Measurements from ENCODE around the gene CCDC88C. TPM values are rescaled to one million over a fixed set of nuclear protein-coding genes. Genes with fewer than 3 reads are reported as not detected.
"Not testable (repeated sequence)": the region's sequence is repeated elsewhere in the genome, so short reads cannot be mapped to it uniquely, and the experiment has no call there.

Gene CCDC88C
- total and polyA plus RNA-seq, 9 donors: 7.4 to 13.1 (median 12.1) TPM

DNA sequence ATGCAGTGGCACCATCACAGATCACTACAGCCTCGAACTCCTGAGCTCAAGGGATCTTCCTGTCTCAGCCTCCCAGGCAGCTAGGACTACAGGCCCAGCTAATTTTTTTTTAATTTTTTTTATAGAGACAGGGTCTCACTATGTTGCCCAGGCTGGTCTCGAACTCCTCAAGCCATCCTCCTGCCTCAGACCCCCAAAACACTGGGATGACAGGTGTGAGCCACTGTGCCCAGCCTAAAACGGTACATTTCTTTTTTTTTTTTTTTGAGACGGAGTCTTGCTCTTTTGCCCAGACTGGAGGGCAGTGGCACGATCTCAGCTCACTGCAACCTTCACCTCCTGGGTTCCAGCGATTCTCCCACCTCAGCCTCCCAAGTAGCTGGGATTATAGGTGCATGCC lies 8.4 kb downstream of the CCDC88C start:
- H3K27me3 ChIP-seq (ENCODE audit: control insufficient read depth, insufficient read depth, low read length); H3K27ac ChIP-seq (ENCODE audit: low read length); H3K36me3 ChIP-seq (ENCODE audit: control insufficient read depth, insufficient read depth, low read length); DNase-seq; H3K9me3 ChIP-seq (replicated peaks; ENCODE audit: control insufficient read depth, low read depth, low read length); H3K4me1 ChIP-seq (ENCODE audit: control insufficient read depth, insufficient read depth, low read length); H3K4me3 ChIP-seq (ENCODE audit: low read length): not testable (repeated sequence)
- WGBS (ENCODE audit: insufficient coverage): 79% methylated on average over 2 of the region's 6 CpGs

DNA sequence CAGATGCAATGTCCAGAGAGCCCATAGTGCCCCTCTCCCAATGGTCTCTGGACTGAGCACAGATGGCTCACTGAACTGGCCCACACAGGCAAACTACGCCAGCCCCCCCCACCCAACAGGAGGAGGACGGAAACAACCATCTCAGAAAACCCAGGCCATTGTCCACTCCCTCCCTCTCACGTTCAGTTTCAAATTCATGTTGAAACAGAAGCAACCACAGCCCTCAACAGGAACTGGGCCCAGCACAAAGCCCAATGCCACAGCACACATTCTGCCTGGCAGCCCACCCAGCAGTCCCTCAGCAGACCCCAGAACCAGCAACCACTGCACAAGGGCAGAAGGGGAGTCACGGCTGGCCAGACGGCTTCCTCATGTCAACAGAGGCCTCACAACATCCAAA lies 10.6 kb downstream of the CCDC88C start:
- 79% methylated on average over 4 of the region's 5 CpGs for WGBS (ENCODE audit: insufficient coverage)
- Histone ChIP-seq H3K4me3 (ENCODE audit: low read length) (no peak overlapping the region), H3K9me3 (replicated peaks; ENCODE audit: control insufficient read depth, low read depth, low read length) (no peaks in the 10 kb centered on the region), H3K27me3 (ENCODE audit: control insufficient read depth, insufficient read depth, low read length) (no peaks in the 10 kb centered on the region), H3K4me1 (ENCODE audit: control insufficient read depth, insufficient read depth, low read length) (peaks cover 3% of the 10 kb centered on the region), H3K36me3 (ENCODE audit: control insufficient read depth, insufficient read depth, low read length) (peaks cover 6% of the 10 kb centered on the region), H3K27ac (ENCODE audit: low read length) (no peak overlapping the region)
- no peak for DNase-seq

DNA sequence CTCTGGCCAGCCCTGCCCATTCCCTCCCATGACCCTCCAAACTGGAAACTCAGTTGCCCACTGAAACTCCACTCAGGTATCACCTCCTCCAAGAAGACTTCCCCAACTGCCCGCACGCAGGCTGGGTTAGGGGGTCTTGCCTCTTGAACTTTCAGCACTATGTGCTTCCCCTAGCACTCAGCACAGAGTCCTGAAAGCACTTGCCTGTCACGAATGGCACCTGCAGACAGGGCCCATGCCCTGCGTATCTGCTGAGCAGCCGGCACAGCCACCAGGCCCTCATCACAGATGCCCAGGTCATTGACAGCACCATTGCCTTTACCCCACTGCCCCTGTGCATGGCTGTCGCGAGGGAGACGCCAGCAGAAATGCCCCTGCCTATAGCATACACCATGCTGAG lies 11.2 kb downstream of the CCDC88C start:
- WGBS (ENCODE audit: insufficient coverage): 85% methylated on average over 6 of the region's 8 CpGs
- H3K4me1 ChIP-seq (ENCODE audit: control insufficient read depth, insufficient read depth, low read length): peaks cover 3% of the 10 kb centered on the region
- no peaks in the 10 kb centered on the region for H3K9me3 ChIP-seq (replicated peaks; ENCODE audit: control insufficient read depth, low read depth, low read length)
- no peak overlapping the region for H3K27ac ChIP-seq (ENCODE audit: low read length)
- H3K27me3 ChIP-seq (ENCODE audit: control insufficient read depth, insufficient read depth, low read length): no peaks in the 10 kb centered on the region
- DNase-seq: no peak
- H3K36me3 ChIP-seq (ENCODE audit: control insufficient read depth, insufficient read depth, low read length): peaks cover 6% of the 10 kb centered on the region
- no peak overlapping the region for H3K4me3 ChIP-seq (ENCODE audit: low read length)

DNA sequence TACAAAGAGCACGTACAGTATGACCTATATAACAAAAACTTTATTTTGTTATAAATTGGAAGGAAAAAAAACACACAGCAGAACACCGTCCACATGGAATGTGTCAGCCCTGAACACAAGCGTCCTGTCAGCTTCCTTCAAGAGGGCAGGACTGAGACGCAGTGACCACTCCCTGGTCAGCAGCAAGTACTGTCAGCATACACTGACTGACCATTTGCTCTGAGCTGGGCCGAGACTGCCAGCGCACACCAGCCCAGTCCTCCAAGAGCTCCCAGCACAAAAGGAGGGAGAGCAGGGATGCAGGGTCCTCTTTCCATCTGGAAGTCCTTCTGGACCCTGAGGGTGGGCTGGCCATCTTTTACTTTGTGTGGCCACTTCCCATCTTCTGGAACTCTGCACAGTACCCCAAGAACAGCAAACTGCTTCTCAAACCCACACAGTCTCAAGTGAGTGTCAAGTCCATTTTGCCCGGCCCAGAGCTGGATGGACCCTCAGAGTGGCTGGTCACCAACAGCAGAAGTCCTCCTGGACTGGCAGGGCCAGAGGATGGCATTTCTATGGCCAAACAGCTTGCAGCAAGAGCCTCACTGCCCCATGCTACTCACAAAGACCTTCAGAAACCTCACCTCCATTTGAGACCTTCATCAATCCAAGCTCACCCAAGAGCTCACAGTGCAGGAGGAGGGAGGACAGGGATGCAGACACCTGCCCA lies 11.7 kb downstream of the CCDC88C start:
- no peaks in the 10 kb centered on the region for H3K27me3 ChIP-seq (ENCODE audit: control insufficient read depth, insufficient read depth, low read length)
- peak overlapping the region; percentile 3 for H3K27ac ChIP-seq (ENCODE audit: low read length)
- H3K4me1 ChIP-seq (ENCODE audit: control insufficient read depth, insufficient read depth, low read length): peaks cover 3% of the 10 kb centered on the region
- peaks cover 6% of the 10 kb centered on the region for H3K36me3 ChIP-seq (ENCODE audit: control insufficient read depth, insufficient read depth, low read length)
- 55% methylated on average over 5 of the region's 7 CpGs for WGBS (ENCODE audit: insufficient coverage)
- DNase-seq: no peak
- no peak overlapping the region for H3K4me3 ChIP-seq (ENCODE audit: low read length)
- no peaks in the 10 kb centered on the region for H3K9me3 ChIP-seq (replicated peaks; ENCODE audit: control insufficient read depth, low read depth, low read length)

DNA sequence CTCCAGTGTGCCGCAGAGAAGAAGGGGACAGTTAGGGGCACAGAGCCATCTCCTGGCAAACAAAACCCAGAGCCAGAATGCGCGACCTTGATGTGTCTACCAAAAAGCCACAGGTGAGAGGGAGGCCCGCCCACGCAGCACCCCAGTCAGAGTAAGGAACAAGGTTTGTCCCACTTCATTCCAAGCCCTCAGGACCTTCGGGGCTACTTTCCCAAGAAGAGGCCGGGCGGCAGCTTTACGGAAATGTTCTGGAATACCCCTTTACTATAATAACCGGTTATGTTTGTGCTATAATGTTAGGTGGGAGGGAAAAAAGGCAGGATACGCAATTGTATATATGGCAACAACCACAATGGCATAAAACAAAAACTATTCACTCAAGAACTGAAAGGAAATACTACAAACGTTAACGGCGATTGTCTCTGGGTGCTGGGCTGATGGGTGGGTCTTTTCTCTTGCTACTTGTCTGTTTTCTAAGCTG lies 12.3 kb downstream of the CCDC88C start:
- Histone ChIP-seq H3K4me3 (ENCODE audit: low read length) (no peak overlapping the region), H3K36me3 (ENCODE audit: control insufficient read depth, insufficient read depth, low read length) (peaks cover 6% of the 10 kb centered on the region), H3K27ac (ENCODE audit: low read length) (peak overlapping the region; percentile 49), H3K27me3 (ENCODE audit: control insufficient read depth, insufficient read depth, low read length) (no peaks in the 10 kb centered on the region), H3K9me3 (replicated peaks; ENCODE audit: control insufficient read depth, low read depth, low read length) (no peaks in the 10 kb centered on the region), H3K4me1 (ENCODE audit: control insufficient read depth, insufficient read depth, low read length) (peaks cover 6% of the 10 kb centered on the region)
- no peak for DNase-seq
- 83% methylated on average over 1 of the region's 14 CpGs for WGBS (ENCODE audit: insufficient coverage)

DNA sequence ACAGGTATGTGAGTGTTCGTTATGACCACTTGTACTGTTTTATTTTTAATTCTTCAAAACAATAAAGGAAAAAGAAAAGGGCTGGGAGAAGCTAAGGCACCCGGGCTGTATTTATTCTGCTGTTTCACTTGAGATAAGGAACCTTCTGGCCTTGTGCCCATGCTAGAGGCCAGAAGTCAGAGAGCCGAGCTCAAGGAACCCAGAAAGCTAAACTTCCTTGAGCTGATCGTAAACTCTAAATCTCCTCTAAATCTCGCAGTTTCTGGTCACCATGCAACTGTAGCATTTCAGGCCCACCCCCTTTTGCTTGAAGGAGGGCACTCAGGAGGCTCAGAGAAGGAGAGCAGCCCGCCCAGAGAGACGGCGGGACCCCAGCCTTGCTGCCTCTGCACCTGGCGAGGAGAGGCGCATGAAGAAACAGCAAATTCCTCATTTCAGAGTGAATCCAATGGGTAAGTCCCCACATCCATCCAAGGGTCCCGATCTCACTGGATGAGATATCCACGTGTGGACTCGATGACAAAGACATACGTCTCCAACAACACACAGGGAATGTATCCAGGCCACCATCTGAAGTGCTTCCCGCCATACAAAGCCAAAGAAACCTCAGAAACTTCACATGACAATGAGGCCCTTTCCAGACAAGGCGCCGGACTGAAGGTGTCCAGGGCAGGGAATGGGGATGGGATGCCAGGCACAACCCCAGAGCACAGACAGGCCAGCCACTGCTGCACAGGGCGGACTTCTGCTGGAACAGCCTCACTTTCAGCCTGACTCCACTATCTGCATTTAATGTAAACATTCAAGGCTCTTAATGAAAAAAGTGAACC lies 14.6 kb downstream of the CCDC88C start:
- 46% methylated on average over 12 of the region's 18 CpGs for WGBS (ENCODE audit: insufficient coverage)
- Histone ChIP-seq H3K27me3 (ENCODE audit: control insufficient read depth, insufficient read depth, low read length) (peaks cover 2% of the 10 kb centered on the region), H3K4me3 (ENCODE audit: low read length) (no peak overlapping the region), H3K27ac (ENCODE audit: low read length) (peak overlapping the region; percentile 4), H3K36me3 (ENCODE audit: control insufficient read depth, insufficient read depth, low read length) (peaks cover 6% of the 10 kb centered on the region), H3K4me1 (ENCODE audit: control insufficient read depth, insufficient read depth, low read length) (peaks cover 11% of the 10 kb centered on the region), H3K9me3 (replicated peaks; ENCODE audit: control insufficient read depth, low read depth, low read length) (no peaks in the 10 kb centered on the region)
- DNase-seq: peak; percentile 53

DNA sequence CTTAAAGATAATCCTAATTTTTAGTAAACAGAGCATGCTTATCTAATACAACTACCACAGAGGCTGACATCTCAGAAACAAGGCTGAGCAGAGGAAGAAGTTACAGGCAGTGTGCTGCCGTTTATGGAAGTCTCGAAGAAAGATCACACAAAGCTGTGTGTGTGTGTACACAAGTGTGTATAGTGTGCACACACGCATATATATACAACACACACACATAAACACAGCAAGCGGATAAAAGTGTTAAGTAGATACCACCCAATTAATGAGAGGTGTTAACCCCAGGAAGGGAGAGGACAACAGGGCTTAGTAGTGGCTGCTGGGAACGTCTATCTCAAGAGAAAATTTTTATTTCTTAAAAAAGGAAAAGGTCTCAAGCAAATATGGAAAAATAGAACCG lies 15.3 kb downstream of the CCDC88C start:
- Histone ChIP-seq H3K4me1 (ENCODE audit: control insufficient read depth, insufficient read depth, low read length) (peaks cover 14% of the 10 kb centered on the region), H3K27me3 (ENCODE audit: control insufficient read depth, insufficient read depth, low read length) (peaks cover 2% of the 10 kb centered on the region), H3K9me3 (replicated peaks; ENCODE audit: control insufficient read depth, low read depth, low read length) (no peaks in the 10 kb centered on the region), H3K36me3 (ENCODE audit: control insufficient read depth, insufficient read depth, low read length) (peaks cover 6% of the 10 kb centered on the region), H3K27ac (ENCODE audit: low read length) (no peak overlapping the region), H3K4me3 (ENCODE audit: low read length) (no peak overlapping the region)
- WGBS (ENCODE audit: insufficient coverage): no CpG with 5 or more reads among the region's 6 CpGs
- no peak for DNase-seq

DNA sequence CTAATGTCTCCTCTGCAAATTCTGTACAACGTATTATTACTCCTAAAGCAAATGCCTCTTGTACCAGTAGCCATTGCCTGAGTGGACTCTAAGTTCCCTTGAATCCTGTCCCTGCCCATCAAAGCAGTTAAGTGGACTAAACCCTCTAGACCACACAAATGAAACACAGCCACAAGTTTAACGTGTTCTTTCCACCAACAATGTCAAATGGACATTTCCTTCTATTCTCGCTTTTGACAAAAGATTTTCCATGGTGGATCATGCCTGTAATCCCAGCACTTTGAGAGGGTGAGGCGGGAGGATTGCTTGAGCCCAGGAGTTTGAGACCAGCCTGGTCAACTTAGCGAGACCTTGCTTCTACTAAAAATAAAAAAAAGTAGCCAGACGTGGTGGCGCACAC lies 15.9 kb downstream of the CCDC88C start:
- Histone ChIP-seq H3K36me3 (ENCODE audit: control insufficient read depth, insufficient read depth, low read length) (peaks cover 2% of the 10 kb centered on the region), H3K27me3 (ENCODE audit: control insufficient read depth, insufficient read depth, low read length) (peaks cover 2% of the 10 kb centered on the region), H3K4me3 (ENCODE audit: low read length) (no peak overlapping the region), H3K27ac (ENCODE audit: low read length) (no peak overlapping the region), H3K9me3 (replicated peaks; ENCODE audit: control insufficient read depth, low read depth, low read length) (no peaks in the 10 kb centered on the region), H3K4me1 (ENCODE audit: control insufficient read depth, insufficient read depth, low read length) (peaks cover 18% of the 10 kb centered on the region)
- 91% methylated on average over 5 of the region's 7 CpGs for WGBS (ENCODE audit: insufficient coverage)
- no peak for DNase-seq

DNA sequence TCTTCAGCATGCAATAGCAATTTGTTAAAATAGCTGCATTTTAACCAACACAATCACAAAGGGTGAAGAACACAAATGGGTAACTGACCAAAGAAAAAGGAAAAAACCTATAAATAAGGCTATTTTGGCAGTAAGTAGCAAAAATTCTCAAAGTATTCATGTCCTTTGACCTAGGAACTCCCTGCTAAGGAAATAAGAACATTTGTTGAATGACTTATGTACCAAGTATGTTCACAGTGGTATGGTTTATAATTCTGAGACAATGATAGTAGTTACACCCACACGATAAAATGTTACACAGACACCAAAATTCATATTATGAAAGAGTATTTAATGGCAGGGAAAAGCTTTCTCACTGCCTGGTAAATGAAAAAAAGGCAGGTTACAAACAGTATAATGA lies 16.9 kb downstream of the CCDC88C start:
- Histone ChIP-seq H3K27ac (ENCODE audit: low read length) (no peak overlapping the region), H3K4me3 (ENCODE audit: low read length) (no peak overlapping the region), H3K36me3 (ENCODE audit: control insufficient read depth, insufficient read depth, low read length) (no peaks in the 10 kb centered on the region), H3K27me3 (ENCODE audit: control insufficient read depth, insufficient read depth, low read length) (peaks cover 2% of the 10 kb centered on the region), H3K4me1 (ENCODE audit: control insufficient read depth, insufficient read depth, low read length) (peaks cover 17% of the 10 kb centered on the region), H3K9me3 (replicated peaks; ENCODE audit: control insufficient read depth, low read depth, low read length) (no peaks in the 10 kb centered on the region)
- WGBS (ENCODE audit: insufficient coverage): no CpG with 5 or more reads among the region's 1 CpG
- no peak for DNase-seq

DNA sequence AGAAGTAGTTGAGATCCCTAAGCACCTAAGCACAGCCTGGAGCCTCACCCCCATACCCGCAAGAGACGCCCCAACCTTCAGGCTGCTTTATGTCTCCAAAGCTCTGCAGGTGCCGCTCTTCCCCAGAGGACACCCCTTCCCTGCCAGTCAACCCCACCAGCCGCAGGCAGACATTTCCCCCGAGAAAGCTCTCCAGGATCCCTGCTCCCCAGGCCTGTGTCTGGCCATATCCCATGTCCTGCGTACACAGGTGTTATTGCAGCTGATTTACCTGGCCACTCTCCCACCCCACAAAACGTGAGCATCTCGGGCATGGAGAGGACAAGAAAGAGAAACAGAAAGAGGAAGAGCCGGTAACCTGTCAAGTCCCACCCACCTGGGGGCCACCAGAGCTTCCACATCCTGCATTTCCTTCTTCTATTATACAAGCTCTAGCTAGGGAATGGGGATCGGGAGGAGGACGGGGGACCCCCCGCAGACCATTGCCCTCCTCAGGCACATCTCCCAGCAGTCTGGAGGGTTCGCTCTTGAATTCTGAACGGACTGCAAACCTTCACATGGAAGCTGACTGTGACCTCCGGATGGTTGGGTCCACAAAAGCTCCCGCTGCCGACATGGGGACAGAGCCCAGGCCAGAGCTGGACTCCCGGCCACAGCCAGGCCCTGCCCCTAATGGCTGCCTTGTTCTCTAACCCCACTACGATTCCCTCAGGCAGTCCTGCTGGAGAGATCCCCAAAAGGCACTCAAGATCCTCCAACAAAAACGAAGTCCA lies 17.6 kb downstream of the CCDC88C start:
- WGBS (ENCODE audit: insufficient coverage): 84% methylated on average over 16 of the region's 20 CpGs
- Histone ChIP-seq H3K4me1 (ENCODE audit: control insufficient read depth, insufficient read depth, low read length) (peaks cover 16% of the 10 kb centered on the region), H3K27me3 (ENCODE audit: control insufficient read depth, insufficient read depth, low read length) (peaks cover 2% of the 10 kb centered on the region), H3K36me3 (ENCODE audit: control insufficient read depth, insufficient read depth, low read length) (no peaks in the 10 kb centered on the region), H3K4me3 (ENCODE audit: low read length) (no peak overlapping the region), H3K27ac (ENCODE audit: low read length) (peak overlapping the region; percentile 10), H3K9me3 (replicated peaks; ENCODE audit: control insufficient read depth, low read depth, low read length) (no peaks in the 10 kb centered on the region)
- no peak for DNase-seq

All from muscle of leg (tissue), 11 donors.